Measurements from ENCODE around the gene IGDCC3.
"Not testable (repeated sequence)": the region's sequence is repeated elsewhere in the genome, so short reads cannot be mapped to it uniquely, and the experiment has no call there.

Gene IGDCC3

DNA sequence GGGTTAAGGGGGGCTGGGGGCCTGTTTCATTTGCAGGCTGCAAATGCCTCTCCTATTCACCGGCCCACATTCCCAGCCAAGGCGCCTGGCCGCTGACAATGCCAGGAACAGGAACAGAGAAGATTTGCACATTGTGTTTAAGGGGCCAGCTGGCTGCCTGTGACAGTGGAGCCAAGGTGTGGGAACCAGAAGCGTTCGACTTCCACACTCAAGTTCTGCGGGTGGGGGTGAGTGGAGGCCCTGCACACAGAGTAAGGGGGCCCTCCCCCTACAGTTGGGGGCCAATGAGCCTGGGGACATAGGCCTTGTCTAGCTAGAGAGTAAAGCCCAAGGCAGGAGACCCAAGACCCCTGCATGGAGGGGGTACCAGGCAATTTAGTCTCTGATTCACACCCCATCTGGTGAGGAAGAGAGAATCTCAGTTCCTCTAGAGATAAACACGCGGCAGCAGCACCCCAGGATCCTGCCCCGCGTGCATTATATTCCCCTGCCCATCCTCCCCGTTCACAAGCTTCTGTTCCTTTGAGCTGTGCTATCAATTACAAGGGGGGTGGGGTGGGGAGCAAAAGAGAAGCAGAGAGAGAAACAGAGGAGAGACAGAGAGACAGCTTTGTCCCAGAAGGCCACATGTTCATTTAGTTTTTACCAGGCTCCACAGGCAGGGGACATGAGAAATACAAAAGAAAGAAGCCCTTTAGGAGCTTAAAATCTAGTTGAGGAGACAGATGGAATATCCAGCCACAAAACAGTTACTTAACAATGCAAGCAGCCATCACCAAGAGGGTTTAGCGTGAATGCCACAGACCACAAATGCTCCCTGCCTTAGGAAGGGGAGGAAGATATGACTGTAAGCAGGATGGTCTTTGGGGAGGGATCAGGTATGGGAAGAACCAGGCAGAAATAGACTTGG, 9.2 kb downstream of the IGDCC3 start:
- no peak for DNase-seq

DNA sequence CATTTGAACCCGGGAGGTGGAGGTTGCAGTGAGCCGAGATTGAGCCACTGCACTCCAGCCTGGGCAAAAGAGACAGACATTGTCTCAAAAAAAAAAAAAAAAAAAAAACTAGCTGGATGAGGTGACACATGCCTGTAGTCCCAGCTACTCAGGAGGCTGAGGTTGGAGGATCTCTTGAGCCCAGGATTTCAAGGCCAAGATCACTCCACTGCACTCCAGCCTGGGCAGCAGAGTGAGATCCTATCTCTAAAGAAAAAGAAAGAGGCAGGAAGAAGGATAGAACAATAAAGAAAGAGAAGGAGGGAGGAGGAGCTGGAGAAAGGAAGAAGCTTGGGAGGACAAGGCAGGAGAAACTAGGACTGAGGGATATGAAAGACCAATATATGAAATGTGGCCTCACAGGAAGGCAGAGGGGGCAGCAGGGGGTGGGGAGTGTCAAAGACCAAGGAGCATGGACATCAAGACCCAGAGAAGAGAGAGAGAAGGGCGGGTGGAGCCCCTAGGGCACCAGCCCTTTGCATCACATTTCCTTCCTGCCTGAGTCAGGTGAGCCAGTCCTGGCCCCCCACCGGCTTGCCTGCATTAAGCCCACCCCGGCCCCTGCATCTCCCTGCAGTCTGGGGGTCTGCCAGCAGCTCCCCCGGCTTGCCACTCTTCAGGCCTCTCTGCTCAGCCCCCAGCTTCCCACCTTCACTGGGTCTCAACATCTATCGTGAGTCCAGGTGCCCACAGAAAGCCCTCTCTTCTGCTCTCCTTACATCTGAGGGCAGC, 11.5 kb downstream of the IGDCC3 start:
- no peak for DNase-seq

DNA sequence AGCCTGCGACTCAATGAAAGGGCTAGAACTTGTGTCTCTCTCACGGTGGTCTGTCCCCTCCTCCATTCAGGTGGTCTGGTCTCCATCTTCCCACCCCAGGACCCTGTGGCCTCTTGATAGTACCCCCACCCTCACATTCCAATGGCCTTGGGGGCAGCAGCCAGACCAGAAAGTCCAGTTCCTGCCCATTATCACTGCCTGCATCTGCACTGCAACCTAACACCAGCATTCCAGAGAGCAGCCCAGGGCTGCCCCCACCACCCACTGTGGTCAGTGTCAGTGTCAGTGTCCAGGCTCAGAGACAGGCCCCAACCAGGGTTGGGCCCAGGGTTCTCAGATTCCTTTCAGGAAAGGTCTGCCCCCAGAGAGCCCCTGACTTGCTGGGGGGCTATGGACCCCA, 12.6 kb downstream of the IGDCC3 start:
- no peak for DNase-seq

DNA sequence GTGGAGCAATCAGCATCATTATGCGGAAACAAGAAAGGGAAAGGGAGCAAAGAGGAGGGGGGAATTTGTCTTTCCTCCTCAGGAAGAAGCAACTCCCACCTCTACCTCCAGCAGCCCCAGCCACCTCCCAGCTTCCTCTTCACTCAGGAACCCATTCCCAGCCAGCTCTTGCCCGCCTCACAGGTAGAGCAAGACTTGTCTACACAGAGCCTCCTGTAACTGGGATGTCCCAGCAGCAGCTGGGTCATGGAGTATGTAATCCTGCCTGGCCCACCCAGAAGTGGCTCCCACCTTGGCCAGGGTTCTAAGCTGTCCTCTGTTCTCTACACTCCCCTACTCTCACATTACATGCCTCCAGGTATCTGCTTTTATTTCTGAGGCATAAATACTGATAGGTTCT, 14.0 kb downstream of the IGDCC3 start:
- DNase-seq = no peak

DNA sequence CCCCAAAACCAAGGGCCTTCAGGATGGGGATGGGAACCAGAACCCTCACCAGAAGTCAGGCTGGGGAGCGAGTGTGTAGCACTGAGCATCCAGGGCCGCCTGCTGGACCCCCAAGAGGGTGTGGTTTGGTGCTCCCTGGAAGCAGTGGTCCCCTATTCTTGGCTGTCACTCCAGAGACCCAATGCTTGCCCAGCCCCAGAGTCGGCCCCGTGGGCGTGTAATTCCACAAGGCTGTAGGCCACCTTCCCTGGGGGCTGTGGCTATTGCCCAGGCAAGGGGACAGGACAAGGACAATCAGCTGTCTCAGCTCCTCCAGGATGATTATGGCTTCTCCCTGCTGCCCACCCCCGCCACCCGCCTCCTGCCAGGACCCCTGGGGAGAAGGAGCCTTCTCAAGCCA, 14.5 kb downstream of the IGDCC3 start:
- no peak for DNase-seq

DNA sequence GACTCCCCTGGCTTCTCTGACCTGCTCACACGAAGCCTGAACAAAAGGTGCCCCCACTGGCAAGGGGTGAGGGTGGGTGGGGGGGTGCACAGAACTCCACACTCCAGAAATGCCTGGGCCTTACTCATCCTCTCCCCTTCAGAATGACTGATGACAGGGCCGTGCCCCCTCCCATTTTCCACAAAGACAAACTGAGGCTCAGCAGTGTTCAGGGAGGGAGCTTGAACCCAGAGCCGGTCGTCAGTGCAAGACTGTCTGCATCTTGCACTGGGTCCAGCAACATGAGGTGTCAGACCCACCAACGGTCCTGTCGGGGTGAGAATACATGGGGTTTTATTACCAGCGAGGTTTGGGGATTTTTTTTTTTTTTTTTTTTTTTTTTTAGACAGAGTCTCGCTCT, 15.3 kb downstream of the IGDCC3 start:
- no peak for DNase-seq

DNA sequence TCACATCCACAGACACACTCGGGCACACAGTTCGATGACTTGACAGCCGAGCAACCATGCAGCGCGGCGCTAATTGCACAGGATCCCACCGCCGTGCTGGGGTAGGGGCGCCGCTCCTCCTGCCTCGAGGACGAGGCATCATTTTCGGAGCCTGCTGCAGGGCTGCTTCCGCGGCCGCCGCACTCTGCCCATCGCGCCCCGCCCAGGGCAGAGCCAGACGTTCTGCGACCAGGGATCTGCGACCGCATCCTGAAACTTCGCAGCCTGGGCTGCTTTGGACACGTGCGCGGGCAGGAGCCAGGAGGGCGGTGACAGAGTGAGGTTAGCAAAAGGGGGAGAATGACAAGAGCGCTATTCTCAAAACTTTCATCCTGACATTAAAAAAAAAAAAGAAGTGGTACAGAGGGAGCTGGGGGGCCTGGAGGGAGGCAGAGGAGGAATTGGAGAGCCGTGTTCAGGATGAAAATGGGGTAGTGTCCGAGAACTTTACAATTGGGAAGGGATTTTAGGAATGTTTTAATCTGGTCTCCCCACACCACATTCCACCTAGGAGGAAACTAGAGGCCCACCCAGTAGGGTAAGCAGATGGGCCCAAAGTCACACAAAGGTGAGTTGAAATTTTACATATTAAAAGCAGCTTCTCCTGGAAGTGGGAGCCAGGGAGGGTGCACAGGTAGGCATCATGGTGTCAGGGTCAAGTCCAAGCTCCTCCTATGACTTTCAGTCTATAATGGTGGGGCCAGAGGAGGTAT, 15.9 kb downstream of the IGDCC3 start:
- DNase-seq = no peak

DNA sequence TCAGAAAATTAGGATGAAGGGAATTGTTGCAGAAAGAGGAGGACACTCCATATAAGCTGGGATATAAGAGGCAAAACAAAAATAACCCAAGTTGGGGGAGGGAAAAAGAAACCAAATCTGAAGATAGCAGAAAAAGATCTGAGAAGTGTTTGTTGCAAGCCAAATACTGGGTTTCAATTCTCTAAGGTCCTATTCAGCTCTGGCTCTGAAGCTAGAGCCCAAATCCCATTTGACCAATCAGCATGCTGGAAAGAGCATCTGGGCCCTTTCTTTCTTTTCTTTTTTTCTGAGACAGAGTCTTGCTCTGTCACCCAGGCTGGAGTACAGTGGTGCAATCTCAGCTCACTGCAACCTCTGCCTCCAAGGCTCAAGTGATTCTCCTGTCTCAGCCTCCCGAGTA, 17.3 kb downstream of the IGDCC3 start:
- DNase-seq = no peak

DNA sequence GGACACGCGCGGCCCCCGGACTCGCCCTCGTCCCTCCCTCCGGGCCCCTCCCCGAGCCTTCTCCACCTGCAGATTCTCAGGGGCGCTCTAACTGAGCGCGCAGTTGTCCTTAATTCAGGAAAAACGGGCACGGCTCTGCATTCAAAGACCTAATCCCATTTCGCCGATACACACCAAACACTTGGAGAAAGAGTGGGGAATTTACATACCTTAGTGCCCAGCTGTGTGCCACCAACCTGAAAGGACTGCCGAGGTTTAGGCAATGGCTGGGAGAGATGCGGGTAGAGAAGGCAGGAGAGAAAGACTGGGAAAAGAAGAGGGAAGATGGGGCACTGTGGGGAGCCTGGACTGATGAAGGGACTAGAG, 21.8 kb downstream of the IGDCC3 start:
- no peak for DNase-seq

DNA sequence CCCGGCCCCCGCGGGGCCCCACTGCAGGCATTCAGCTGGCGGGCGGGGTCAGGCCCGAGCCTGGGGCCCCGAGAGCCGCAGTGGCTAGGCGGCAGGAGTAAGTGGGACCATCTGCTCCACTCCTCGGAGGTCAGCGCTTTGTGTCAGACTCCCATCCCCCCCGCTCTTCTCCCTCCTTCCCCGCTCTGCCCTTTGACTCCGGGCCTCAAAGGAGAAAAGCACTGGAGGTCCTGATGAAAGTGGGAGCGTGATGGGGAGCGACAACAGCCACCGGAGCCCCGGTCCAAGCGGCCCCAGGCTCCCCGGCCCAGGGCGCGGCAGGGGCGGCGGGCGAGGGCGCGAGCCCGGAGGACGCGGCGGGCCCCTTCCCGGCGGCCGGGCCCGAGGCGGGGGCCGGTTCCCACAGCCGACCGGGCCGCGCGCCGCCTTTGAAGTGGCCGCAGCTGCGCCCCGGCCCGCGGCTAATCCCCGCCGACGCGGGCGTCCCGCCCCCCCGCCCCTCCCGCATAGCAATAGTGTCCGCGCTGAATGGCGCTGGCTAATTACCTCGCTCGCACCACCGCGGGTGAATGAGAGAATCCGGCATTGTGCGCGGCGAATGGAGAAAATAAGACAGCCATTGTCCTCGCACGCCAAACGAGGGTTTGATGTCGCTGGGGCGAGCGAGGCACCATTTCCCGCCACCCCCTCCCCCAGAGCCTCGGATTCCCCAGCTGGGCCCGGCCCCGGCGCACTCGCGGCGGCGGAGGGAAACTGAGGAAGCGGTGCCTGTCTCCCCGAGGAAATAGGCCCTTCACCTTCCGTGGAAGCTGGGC, 22.4 kb downstream of the IGDCC3 start:
- DNase-seq = no peak

DNA sequence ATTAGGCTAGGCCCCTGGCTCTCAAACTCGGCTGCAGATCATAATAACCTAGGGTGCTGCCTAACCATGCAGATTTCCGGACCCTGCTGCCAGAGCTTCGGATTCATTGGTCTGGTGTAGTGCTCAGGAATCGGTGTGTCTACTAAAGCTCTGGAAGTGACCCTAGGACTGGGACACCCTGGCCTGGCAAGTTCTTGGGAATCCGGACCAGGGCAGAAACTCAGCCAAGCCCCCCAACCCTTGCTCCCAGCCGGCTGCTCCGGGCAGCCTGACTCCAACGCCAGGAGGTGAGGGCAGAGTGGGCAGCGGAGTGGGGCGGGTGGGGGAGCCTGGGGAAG, 23.0 kb downstream of the IGDCC3 start:
- DNase-seq = no peak

DNA sequence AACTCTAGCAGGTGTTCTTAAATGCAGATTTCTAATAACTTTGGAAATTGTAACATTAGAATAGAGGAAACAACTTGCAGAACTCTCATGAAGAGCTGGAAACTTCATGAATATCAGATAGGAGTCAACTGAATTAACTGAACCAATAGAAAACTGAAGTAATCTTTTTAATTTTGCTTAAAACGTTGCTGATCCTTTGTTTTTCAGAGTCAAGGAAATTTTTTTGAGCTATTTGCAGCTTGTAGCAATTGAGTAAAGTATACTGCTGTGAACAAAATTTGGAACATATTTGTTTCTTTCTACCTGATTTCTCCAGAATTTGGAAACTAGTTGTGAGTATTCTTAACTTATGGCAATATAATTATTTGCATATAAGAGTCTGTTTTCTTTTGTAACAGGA, 25.8 kb downstream of the IGDCC3 start:
- not testable (repeated sequence) for DNase-seq

DNA sequence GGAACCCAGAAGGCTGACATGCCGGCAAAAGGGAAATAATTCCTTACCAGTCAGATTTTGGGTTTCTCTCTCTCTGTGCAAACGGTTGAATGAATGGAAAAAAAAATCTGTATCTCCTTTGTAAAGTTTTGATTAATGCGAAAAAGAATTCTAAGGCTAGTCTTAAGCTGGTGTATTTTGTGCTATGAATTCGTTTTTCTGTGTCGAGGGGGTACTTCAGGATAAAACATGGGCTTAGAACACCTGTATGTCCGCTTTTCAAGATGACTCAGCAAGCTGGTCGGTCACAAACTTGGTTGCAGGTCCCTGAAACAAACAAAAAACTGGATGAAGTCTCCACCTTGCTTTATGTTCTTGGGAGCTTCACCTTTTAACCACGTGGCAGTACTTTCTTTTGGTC, 28.5 kb downstream of the IGDCC3 start:
- no peak for DNase-seq

DNA sequence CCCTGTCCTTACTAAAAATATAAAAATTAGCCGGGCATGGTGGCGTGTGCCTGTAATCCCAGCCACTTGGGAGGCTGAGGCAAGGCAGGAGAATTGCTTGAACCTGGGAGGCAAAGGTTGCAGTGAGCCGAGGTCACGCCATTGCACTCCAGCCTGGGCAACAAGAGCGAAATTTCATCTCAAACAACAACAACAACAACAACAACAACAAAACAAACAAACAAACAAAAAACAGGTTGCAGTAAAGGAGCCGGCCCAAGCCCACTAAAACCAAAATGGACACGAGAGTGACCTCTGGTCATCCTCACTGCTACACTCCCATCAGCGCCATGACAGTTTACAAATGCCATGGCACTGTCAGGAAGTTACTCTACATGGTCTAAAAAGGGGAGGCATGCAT, 30.0 kb downstream of the IGDCC3 start:
- DNase-seq = not testable (repeated sequence)

DNA sequence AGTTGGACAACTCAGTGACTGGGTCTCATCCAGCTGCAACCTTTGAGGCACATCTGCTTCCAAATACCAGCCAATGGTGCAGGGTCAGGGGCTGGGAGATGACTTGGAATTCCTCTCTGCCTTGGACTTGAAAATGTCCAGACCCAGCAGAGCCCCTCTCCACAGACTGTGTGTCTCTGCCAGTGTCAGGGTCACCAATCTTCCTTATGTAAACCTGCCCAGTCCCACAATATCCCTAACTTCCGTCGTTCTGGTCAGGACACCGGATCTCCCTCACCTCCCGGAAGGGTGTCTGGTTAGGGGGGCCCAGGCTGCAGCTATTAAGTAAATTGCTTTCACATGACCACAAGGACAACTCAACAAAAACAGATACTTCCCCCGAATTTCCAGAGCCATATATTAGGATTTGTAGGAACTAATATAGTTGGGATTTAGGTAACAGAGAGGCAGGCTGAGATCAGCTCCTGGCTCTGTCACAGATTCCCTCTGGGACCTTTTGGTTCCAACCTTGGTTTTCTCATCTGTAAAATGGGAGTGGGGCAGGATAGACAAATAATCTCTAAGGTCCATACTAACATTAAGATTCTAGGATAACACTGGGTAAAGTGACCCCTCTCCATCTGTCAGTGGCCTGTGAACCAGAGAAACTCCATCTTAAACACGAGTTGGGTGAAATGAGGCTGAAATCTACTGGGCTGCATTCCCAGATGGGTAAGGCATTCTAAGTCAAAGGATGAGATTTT, 30.8 kb downstream of the IGDCC3 start:
- no peak for DNase-seq

DNA sequence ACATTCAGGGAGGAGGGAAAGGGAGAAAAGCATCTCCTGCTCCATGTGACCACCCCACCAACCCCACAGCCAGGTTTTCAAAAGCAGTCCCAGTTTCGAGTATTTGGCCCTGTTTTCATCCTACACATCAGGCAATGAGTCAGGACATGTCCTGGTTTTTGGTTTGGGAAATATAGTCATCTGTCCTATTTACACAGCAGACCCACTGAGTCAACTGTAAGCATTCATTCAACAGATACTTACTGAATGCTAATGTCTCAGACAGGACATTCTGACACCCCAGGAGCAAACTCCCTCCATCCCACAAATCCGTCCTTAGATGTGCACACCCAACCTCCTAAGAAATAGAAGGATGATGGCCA, 32.9 kb downstream of the IGDCC3 start:
- DNase-seq = no peak

DNA sequence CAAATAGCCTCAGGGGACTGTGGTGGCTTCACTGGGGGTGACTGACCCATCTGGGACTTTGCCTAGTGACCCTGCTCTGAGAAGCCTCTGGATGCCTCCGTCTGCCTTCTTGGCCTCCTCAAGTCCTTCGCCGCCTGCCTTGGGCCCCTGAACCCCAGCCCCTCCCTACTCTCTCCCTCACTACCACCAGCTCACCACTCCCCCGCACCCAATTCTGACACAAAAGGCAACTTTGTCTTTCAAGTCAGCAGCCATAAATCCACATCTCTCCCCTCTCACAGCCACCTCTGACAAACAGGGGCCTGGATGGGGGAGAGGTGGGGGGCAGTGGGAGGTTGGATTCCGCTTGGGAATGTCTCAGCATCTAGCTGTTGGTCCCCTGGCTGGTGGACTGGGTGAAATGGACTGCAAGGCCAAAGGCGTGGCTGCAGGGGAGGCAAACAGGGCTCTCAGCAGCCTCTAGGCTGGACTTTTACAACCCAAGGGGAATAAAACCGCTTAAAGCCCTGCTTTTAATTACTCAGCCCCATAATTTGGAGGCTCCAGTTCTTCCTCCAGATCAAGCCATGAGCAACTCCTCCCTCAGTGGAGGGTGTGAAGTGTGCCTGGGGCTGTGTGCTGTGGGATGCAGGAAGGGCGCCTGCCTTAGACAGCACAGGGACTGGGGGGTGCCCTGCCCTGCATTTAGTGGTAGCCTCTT, 33.4 kb downstream of the IGDCC3 start:
- no peak for DNase-seq

DNA sequence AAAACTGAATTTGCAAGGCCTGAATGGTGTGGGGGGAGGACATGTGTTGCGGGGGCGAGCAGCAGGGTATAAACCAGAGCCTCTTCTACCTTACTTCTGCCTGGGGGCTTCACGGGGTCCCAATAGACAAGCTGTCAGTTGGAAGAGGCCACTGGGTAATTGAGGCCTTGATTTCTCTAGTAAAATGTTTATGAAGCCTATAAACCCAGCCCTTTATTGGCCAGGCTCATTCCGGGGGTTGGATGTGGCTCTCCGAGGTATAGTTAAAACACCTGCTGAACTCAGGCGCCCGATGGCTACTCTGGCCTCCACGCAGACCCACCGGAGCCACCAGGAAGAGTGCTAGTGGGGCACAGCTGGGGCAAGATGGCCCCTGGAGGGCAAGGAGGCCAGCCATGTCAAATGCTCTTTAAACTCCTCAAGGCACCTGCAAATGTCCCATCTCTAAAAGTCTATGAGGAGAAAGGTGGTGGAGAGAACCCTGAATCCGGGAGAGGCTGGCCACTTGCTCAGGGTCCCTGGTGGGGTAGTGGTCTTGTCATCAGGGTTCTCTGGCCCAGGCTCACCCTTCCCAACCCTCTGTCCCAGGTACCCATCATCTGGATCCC, 34.3 kb downstream of the IGDCC3 start:
- DNase-seq = no peak

DNA sequence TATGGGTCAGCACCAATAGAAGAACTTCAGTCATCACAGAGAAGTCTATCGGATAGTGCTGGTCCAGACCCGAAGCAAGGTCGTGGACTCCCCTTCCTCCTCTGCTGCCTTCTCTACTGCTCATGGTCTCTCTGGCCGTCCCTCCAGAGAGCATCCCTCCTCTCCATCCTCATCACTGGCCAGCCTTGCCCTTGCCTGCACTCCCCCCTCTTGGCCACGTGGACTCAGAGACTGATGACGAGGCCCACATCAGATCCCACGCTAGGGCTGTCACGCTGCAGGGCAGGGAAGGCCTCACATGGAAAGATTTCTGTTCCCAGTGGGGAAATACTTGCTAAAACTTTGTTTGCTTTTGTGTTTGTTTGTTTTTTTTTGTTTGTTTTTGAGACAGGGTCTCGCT, 35.3 kb downstream of the IGDCC3 start:
- DNase-seq = no peak

DNA sequence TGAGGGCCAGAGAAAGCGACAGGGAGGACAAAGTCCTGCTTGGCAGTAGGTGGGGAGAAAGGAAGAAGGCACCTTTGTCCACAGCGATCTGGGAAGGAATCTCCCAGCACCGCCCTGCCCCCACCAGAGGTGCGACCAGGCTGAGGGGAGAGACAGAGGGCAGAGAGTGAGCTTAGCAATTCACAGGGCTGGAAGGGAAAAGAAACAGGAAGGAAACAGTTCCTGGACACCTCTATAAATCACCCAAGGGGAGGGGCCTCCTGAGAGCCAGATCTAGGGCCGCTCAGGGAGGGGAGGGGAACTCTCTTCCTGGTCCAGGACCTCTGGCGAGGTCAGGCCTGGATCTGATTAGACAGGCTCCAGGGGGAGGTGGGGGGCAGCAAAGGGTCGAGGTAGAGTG, 37.9 kb downstream of the IGDCC3 start:
- DNase-seq = no peak

DNA sequence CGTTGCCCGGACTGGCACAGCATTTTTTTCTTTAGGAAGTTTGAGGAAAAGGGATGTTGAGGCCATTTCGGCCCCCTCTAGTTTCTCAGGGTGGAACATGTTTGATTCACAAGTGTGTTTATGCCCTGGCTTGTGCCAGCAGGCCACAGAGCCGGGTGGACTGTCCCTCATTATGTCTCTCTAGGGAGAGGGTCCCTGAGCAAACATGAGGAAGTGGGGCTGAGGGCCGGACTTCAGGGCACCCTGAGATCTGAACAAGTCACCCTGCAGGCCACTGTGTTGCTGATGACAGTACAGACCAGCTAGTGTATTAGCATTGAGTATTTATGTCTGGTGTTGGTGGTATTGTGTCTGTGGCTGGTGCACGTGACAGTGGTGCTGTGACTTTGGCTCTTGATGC, 38.4 kb downstream of the IGDCC3 start:
- DNase-seq = no peak

Data from activated naive CD4-positive, alpha-beta T cell (primary cell).